Omental fat pad (tissue), 4 donors: Measurements from ENCODE around the gene ZRANB3. TPM values are rescaled to one million over a fixed set of nuclear protein-coding genes. Genes with fewer than 3 reads are reported as not detected.

Source experiments
- ATAC-seq: fragments of 150-250 bp; one replicate; pipeline ENCODE4 v1.9.1; 2016; ENCODE audit warnings: mild to moderate bottlenecking, moderate library complexity; ENCODE audit not compliant: low FRiP score
- DNase-seq: peaks from one replicate; pipeline ENCODE4 v3.0.0-alpha.2; 2019; ENCODE audit warnings: low spot score
- total RNA-seq, 4 donors: library from RNA; depleted of rRNA; stranded (reverse); fragments of >200 nt; gene quantifications; one replicate each; pipeline ENCODE4 v1.1.0, GENCODE V29; 2016
- TF ChIP-seq, protein P1 (sequence below), 3 donors: fragments of 450-650 bp; IDR thresholded peaks; one replicate each; pipeline ENCODE4 v1.5.1; 2016 to 2017; ENCODE audit warnings: antibody characterized with exemption in 3 of 3, mild to moderate bottlenecking in 3 of 3, moderate library complexity in 2 of 3

ZRANB3 gene
- total RNA-seq, 4 donors from 2014 or later: 3.3 to 4.0 (median 3.9) TPM

DNA sequence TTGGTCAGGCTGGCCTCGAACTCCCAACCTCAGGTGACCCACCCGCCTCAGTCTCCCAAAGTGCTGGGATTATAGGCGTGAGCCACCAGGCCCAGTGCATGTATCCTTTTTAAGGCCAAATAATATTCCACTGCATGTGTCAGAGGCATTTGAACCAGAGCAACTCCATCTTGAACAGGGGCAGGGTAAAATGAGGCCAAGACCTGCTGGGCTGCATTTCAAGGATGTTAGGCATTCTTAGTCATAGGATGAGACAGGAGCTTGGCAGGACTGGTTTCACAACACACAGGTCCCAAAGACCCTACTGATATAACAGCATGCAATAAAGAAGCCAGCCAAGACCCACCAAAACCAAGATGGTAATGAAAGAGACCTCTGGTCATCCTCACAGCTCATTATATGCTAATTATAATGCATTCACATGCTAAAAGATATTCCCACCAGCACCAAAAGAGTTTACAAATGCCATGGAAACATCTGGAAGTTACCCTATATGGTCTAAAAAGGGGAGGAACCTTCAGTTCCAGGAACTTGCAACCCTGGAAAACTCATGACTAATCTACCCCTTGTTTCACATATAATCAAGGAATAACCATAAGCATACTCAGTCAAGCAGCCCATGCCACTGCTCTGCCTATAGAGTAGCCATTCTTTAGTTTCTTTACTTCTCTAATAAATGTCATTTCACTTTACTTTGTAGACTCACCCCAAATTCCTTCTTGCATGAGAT, 274.3 kb downstream of the ZRANB3 start:
- TF ChIP-seq, protein P1, sequence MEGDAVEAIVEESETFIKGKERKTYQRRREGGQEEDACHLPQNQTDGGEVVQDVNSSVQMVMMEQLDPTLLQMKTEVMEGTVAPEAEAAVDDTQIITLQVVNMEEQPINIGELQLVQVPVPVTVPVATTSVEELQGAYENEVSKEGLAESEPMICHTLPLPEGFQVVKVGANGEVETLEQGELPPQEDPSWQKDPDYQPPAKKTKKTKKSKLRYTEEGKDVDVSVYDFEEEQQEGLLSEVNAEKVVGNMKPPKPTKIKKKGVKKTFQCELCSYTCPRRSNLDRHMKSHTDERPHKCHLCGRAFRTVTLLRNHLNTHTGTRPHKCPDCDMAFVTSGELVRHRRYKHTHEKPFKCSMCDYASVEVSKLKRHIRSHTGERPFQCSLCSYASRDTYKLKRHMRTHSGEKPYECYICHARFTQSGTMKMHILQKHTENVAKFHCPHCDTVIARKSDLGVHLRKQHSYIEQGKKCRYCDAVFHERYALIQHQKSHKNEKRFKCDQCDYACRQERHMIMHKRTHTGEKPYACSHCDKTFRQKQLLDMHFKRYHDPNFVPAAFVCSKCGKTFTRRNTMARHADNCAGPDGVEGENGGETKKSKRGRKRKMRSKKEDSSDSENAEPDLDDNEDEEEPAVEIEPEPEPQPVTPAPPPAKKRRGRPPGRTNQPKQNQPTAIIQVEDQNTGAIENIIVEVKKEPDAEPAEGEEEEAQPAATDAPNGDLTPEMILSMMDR (IDR thresholded peaks at IDR 0.05): no peak
- DNase-seq (no peak), ATAC-seq (no peak)

- no peak for DNase-seq
- TF ChIP-seq, protein P1 (IDR thresholded peaks at IDR 0.05): no peak
- ATAC-seq: no peak
Observed at GRCh38 chr2:135255208-135255607, 275.8 kb downstream of the ZRANB3 start.

DNA sequence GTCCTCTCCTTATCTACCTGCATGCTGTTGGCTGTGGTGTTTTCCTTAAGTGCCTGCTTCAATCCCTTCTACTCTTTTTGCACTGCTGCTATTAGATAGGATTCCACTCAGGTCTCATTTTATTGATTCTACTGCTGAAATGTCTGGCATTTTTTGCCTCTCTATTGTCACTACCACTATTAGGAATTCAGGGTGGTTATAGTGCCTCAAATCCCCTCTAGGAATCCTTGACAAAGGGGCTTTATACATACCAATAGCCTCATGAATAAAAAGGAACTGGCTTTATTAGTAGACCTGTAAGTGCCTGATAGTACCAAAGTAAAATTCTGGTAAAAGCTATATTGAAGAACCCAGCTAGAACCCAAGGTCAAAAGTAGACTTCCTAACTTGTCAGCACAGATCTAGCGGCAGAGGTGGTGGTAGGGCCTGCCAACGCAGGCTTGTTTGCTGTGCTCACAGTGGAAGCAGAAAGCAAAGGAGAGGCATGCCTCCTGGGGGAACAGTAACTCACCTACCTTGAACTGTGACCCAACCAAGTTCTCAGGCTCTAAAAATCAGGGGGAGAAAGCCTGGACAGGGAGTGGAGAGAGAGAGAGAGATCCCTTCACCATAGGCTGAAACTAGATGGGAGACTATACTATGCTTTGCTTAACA, 278.1 kb downstream of the ZRANB3 start:
- no peak for DNase-seq
- ATAC-seq: no peak
- TF ChIP-seq, protein P1 (IDR thresholded peaks at IDR 0.05): no peak

DNA sequence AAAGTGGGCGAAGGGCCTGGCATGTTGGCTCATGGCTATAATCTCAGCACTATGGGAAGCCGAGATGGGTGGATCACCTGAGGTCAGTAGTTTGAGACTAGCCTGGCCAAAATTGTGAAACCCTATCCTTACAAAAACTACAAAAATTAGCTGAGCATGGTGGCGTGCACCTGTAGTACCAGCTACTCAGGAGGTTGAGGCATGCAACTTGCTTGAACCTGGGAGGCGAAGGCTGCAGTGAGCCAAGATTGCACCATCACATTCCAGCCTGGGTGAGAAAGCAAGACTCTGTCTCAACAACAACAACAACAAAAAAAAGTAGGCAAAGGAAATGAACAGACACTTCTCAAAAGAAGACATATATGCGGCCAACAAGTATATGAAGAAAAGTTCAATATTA, 282.4 kb downstream of the ZRANB3 start:
- DNase-seq: no peak
- TF ChIP-seq, protein P1 (IDR thresholded peaks at IDR 0.05): no peak
- no peak for ATAC-seq

DNA sequence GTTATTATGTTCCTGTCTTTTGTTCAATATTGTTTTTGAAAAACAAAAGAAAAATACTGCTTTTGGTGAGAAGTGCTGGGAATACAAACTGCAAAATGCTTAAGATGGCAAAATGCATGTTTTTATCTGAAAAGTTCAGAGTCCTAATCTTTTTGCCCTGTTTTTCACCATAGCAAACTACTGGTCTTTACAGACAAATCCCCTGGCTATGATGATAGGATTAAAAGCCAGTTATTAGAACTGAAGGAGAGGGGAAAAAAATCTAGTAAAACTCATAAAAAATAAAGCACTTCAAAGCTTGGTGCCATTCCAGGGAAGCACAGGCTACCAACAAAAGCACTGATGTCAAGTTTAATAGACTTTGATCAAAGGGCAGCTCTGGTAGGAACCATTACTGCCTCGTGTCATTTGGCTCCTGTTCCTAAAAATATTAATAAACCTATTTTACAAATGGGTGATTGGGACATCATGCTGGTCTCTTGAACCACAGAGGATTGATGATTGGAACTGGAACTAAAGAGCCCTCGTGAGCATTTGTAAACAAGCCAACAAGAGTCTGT, 284.2 kb downstream of the ZRANB3 start:
- ATAC-seq: no peak
- DNase-seq: no peak
- TF ChIP-seq, protein P1 (IDR thresholded peaks at IDR 0.05): no peak

DNA sequence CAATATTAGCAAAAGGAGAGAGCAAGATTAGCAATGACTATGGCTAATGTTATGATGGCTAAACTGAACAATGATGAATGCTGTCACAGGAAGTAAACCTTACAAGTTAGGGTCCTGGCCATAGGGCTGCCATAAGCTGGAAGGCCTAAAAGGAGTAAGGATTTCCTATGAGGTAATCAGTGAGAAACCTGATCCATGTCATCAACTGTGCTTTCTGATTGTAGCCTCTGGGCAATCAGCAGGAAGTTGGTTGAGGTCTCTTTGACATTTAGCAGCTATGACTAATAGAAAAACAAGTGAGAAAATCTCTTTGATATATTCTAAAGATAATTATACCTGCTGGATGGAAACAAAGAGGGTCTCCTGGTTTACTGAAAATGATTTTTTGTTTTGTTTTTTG, 285.9 kb downstream of the ZRANB3 start:
- DNase-seq: no peak
- TF ChIP-seq, protein P1 (IDR thresholded peaks at IDR 0.05): no peak
- no peak for ATAC-seq
